ENCODE results near the gene EFCAB8.

EFCAB8 gene

DNA sequence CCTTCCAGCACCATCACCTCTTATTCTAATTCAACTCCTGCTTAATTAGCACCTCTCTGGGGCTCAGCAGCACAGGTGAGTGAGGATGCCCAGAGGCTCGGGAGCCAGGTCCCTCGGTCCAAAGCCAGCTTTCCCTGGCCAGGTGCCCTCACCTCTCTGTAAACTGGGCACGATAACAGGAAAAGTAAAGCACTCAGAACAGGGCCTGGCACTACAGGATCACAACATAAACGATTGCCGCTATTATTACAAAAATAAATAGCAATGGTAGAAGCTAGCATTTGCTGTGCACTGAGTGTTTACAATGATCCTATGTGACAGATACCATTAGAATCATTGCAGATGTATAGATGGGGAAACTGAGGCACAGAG, 151.4 kb downstream of the EFCAB8 start:
- Histone ChIP-seq H3K9me3 (ENCODE audit: control insufficient read depth, low read length) (no peaks in the 10 kb centered on the region), H2AFZ (no peak overlapping the region), H3K4me1 (no peaks in the 10 kb centered on the region), H3K4me2 (ENCODE audit: low read length) (no peak overlapping the region), H3K27ac (no peak overlapping the region), H3K79me2 (no peaks in the 10 kb centered on the region), H3K4me3 (ENCODE audit: low read depth, low read length) (no peak overlapping the region), H3K27me3 (ENCODE audit: control insufficient read depth, insufficient read depth, low read length) (no peaks in the 10 kb centered on the region), H3K9ac (no peak overlapping the region), H3K36me3 (ENCODE audit: control insufficient read depth, insufficient read depth, low read length) (no peaks in the 10 kb centered on the region)
- TF ChIP-seq, protein P1, sequence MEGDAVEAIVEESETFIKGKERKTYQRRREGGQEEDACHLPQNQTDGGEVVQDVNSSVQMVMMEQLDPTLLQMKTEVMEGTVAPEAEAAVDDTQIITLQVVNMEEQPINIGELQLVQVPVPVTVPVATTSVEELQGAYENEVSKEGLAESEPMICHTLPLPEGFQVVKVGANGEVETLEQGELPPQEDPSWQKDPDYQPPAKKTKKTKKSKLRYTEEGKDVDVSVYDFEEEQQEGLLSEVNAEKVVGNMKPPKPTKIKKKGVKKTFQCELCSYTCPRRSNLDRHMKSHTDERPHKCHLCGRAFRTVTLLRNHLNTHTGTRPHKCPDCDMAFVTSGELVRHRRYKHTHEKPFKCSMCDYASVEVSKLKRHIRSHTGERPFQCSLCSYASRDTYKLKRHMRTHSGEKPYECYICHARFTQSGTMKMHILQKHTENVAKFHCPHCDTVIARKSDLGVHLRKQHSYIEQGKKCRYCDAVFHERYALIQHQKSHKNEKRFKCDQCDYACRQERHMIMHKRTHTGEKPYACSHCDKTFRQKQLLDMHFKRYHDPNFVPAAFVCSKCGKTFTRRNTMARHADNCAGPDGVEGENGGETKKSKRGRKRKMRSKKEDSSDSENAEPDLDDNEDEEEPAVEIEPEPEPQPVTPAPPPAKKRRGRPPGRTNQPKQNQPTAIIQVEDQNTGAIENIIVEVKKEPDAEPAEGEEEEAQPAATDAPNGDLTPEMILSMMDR (IDR thresholded peaks at IDR 0.05) = no peak

DNA sequence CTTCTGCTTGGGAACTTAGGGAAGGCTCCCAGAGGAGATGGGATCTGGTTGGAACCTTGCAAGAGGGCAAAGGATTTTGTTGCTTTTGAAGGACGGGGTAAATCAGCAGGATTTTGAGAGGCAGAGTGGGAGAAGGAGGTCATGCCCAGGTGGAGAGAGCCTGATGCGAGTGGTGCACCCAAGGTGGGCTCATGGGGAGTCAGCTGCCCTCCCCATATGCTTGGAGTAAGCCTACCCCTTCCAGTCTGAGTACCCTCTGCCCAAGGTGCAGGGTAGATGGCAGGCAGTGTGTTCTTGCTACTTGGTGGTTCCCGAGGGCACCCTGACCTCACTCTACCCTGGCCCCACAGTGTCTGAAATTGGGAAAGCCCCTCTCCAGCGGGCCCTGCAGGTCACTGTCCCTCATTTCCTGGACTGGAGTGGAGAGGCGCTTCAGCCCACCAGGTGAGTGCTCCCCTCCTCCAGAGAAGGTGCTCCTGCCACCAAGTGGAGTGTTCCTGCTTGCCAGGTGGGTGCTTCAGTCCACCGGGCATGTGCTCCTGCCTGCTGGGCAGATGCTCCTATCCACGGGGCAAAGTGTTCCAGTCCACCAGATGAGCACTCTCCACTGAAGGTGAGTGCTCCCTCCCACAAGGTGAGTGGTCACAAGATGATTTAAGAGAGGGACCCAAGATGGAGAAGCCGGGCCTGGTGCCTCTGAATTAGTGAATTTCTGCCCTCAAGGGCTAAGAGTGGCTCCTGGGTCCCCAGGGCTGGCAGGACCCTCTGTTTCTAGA, 152.1 kb downstream of the EFCAB8 start:
- Histone ChIP-seq H3K4me1 (no peaks in the 10 kb centered on the region), H3K27ac (no peak overlapping the region), H3K9ac (no peak overlapping the region), H3K9me3 (ENCODE audit: control insufficient read depth, low read length) (no peaks in the 10 kb centered on the region), H3K4me3 (ENCODE audit: low read depth, low read length) (no peak overlapping the region), H3K36me3 (ENCODE audit: control insufficient read depth, insufficient read depth, low read length) (no peaks in the 10 kb centered on the region), H3K79me2 (no peaks in the 10 kb centered on the region), H3K4me2 (ENCODE audit: low read length) (no peak overlapping the region), H3K27me3 (ENCODE audit: control insufficient read depth, insufficient read depth, low read length) (no peaks in the 10 kb centered on the region), H2AFZ (no peak overlapping the region)
- TF ChIP-seq, protein P1 (IDR thresholded peaks at IDR 0.05) = no peak

Data from parathyroid adenoma (tissue), 2 donors.